HepG2 (cell line): Measurements from ENCODE around the gene SBNO2. TPM values are rescaled to one million over a fixed set of nuclear protein-coding genes. Genes with fewer than 3 reads are reported as not detected.

ENCODE experiments used
- ATAC-seq: fragments of 200-7000 bp; cut with Tn5 transposase; 3 replicates; pipeline ENCODE4 v1.9.1; 2020; ENCODE audit warnings: mild to moderate bottlenecking, moderate library complexity
- BruUV-seq: library from RNA; stranded (reverse); fragments of 400-500 nt; replicated peaks from 2 replicates; lab custom pipeline; 2021; lab: Mats Ljungman, UMichigan
- CTCF ChIA-PET: fragments of 300-600 bp; formaldehyde crosslinking; extraction: SDS; loops from one replicate; lab custom pipeline; 2021; ENCODE audit warnings: low total read pairs, inconsistent platforms, low intra/inter-chr PET ratio; lab: Yijun Ruan, JAX
- POLR2A ChIA-PET: fragments of 350-600 bp; sonication (Branson Sonifier 250); formaldehyde crosslinking; loops from one replicate; lab custom pipeline; 2020; ENCODE audit warnings: antibody characterized with exemption, inconsistent platforms; lab: Yijun Ruan, JAX
- DNase-seq: peaks from one replicate; pipeline ENCODE4 v3.0.0-alpha.2; 2015; ENCODE audit warnings: low spot score
- FAIRE-seq: peaks from 3 replicates; lab custom pipeline; 2011; peaks lifted over from hg19 to GRCh38; lab: Jason Lieb, UNC
- H2AFZ ChIP-seq: one replicate; pipeline ENCODE4 v1.6.1; 2011; ENCODE audit warnings: low read length, inconsistent platforms
- H3K27ac ChIP-seq: fragments of 300-600 bp; 3 replicates; pipeline ENCODE4 v1.8.0; 2011; ENCODE audit warnings: mixed run types, mild to moderate bottlenecking, mixed read lengths, low read length, inconsistent platforms; ENCODE audit not compliant: insufficient read depth; ENCODE audit errors: extremely low read length
- H3K27me3 ChIP-seq, 2 experiments: fragments of 200-600 bp in 1 of 2; 2 replicates in 1 of 2; 3 replicates in 1 of 2; pipeline versions ENCODE4 v1.6.0 to v1.8.0; 2011; ENCODE audit warnings: low read length in 2 of 2, mild to moderate bottlenecking in 2 of 2, moderate library complexity in 2 of 2, inconsistent platforms in 1 of 2; ENCODE audit not compliant: insufficient read depth in 2 of 2, control insufficient read depth in 1 of 2
- H3K36me3 ChIP-seq, 2 experiments: fragments of 200-600 bp in 1 of 2; replicated peaks in 1 of 2; 2 replicates in 1 of 2; 3 replicates in 1 of 2; pipeline versions ENCODE4 v1.5.1 to v1.8.0; 2011; ENCODE audit warnings: low read length in 2 of 2, inconsistent platforms in 1 of 2; ENCODE audit not compliant: insufficient read depth in 2 of 2, control insufficient read depth in 1 of 2
- H3K4me1 ChIP-seq: 2 replicates; pipeline ENCODE4 v1.5.1; 2012; ENCODE audit warnings: low read length, inconsistent platforms; ENCODE audit not compliant: insufficient read depth
- H3K4me2 ChIP-seq: 2 replicates; pipeline ENCODE4 v1.6.0; 2011; ENCODE audit warnings: low read depth, low read length, inconsistent platforms
- H3K4me3 ChIP-seq, 3 experiments: fragments of 200-600 bp in 1 of 3; sonication (generic), shearing (Covaris generic) in 1 of 3; replicated peaks in 1 of 3; 2 replicates each; pipeline ENCODE4 v1.5.1; 2011 to 2016; ENCODE audit warnings: low read length in 3 of 3, inconsistent platforms in 2 of 3, low read depth in 2 of 3, mild to moderate bottlenecking in 2 of 3, control low read depth in 1 of 3, mixed read lengths in 1 of 3; ENCODE audit not compliant: insufficient read depth in 1 of 3
- H3K79me2 ChIP-seq: one replicate; pipeline ENCODE4 v1.6.1; 2011; ENCODE audit warnings: low read length, inconsistent platforms; ENCODE audit not compliant: insufficient read depth
- H3K9ac ChIP-seq: 2 replicates; pipeline ENCODE4 v1.6.0; 2011; ENCODE audit warnings: mild to moderate bottlenecking, low read depth, low read length, inconsistent platforms; ENCODE audit not compliant: insufficient read depth
- H3K9me3 ChIP-seq: 2 replicates; pipeline ENCODE4 v1.5.1; 2012; ENCODE audit warnings: mild to moderate bottlenecking, low read length
- H4K20me1 ChIP-seq: 2 replicates; pipeline ENCODE4 v1.6.0; 2011; ENCODE audit warnings: inconsistent platforms, mild to moderate bottlenecking, low read length, moderate library complexity; ENCODE audit not compliant: insufficient read depth
- ARID4A ChIP-seq: sonication (generic); formaldehyde crosslinking; IDR thresholded peaks from 2 replicates; pipeline ENCODE4 v1.5.0; 2020; ENCODE audit warnings: mild to moderate bottlenecking, missing genetic modification reagents, borderline replicate concordance
- ATF7-NPFF ChIP-seq: sonication (generic); formaldehyde crosslinking; IDR thresholded peaks from 2 replicates; pipeline ENCODE4 v1.8.1; 2023; ENCODE audit warnings: mild to moderate bottlenecking, low read depth, missing genetic modification reagents, moderate library complexity
- BHLHE40 ChIP-seq: IDR thresholded peaks from 2 replicates; pipeline ENCODE4 v1.6.1; 2011; ENCODE audit warnings: low read length, improper control_type of control experiment
- MAZ ChIP-seq, 2 experiments: sonication (generic) in 1 of 2; formaldehyde crosslinking in 1 of 2; IDR thresholded peaks; 2 replicates each; pipeline versions ENCODE4 v1.5.0 to v1.6.1; 2012 to 2020; ENCODE audit warnings: low read depth in 2 of 2, mild to moderate bottlenecking in 2 of 2, borderline replicate concordance in 1 of 2, improper control_type of control experiment in 1 of 2, low read length in 1 of 2, missing genetic modification reagents in 1 of 2, moderate library complexity in 1 of 2
- MEF2D ChIP-seq: sonication (generic); formaldehyde crosslinking; IDR thresholded peaks from 2 replicates; pipeline ENCODE4 v1.5.1; 2020; ENCODE audit warnings: mild to moderate bottlenecking, missing genetic modification reagents
- MXD1 ChIP-seq: sonication (generic); formaldehyde crosslinking; IDR thresholded peaks from 2 replicates; pipeline ENCODE4 v1.4.0; 2020; ENCODE audit warnings: mild to moderate bottlenecking, missing genetic modification reagents
- RAD51 ChIP-seq: fragments of 450-650 bp; IDR thresholded peaks from 2 replicates; pipeline ENCODE4 v1.6.1; 2016; ENCODE audit warnings: borderline replicate concordance
- RNF2 ChIP-seq: fragments of 450-650 bp; conservative IDR thresholded peaks from 2 replicates; pipeline ENCODE4 v1.6.1; 2016; ENCODE audit warnings: low read depth
- TBL1XR1 ChIP-seq: fragments of 150-350 bp; IDR thresholded peaks from 2 replicates; pipeline ENCODE4 v1.6.1; 2014; ENCODE audit warnings: borderline replicate concordance, low read length; ENCODE audit not compliant: partially characterized antibody
- UBTF ChIP-seq: sonication (generic); formaldehyde crosslinking; IDR thresholded peaks from 2 replicates; pipeline ENCODE4 v1.4.0; 2020; ENCODE audit warnings: mild to moderate bottlenecking, missing genetic modification reagents
- ZNF235 ChIP-seq: sonication (generic); formaldehyde crosslinking; IDR thresholded peaks from 2 replicates; pipeline ENCODE4 v1.8.1; 2023; ENCODE audit warnings: mild to moderate bottlenecking, missing genetic modification reagents, borderline replicate concordance
- ZNF543 ChIP-seq: sonication (generic); formaldehyde crosslinking; IDR thresholded peaks from 2 replicates; pipeline ENCODE4 v1.4.0; 2020; ENCODE audit warnings: mild to moderate bottlenecking, missing genetic modification reagents
- ZNF781 ChIP-seq: sonication (generic); formaldehyde crosslinking; IDR thresholded peaks from 2 replicates; pipeline ENCODE4 v1.5.1; 2020; ENCODE audit warnings: borderline replicate concordance, mild to moderate bottlenecking, missing genetic modification reagents; ENCODE audit errors: not compliant biosample characterization
- WGBS: methylation state at CpG from one replicate; pipeline ENCODE4 v1.1.6; 2017; ENCODE audit warnings: low lambda C conversion rate; 5-methylcytosine and 5-hydroxymethylcytosine counted together
- in situ Hi-C: cut with HindIII; loops from 2 replicates; pipeline ENCODE4 v1.10.0; 2017; ENCODE audit warnings: low pct_unique_long_range_greater_than_20kb; ENCODE audit not compliant: extremely low pct_ligation_motif_present
- intact Hi-C: fragments of 100-400 bp; cut with micrococcal nuclease; formaldehyde crosslinking; loops from one replicate; pipeline ENCODE4 v1.10.0; 2022; ENCODE audit not compliant: unreplicated experiment
- polyA plus RNA-seq, 8 experiments: library from polyadenylated mRNA; depleted of rRNA in 3 of 8; stranded (reverse) in 7 of 8; unstranded in 1 of 8; fragments of >200 nt; fragmentation: Illumina TruSeq in 4 of 8; extraction: Trizol in 4 of 8; gene quantifications; 2 replicates each; pipeline versions ENCODE4 v1.2.1 to v1.2.3, GENCODE V29; 2011 to 2016; ENCODE audit warnings: low read depth in 4 of 8, missing spikeins in 1 of 8, mixed read lengths in 1 of 8; ENCODE audit not compliant: insufficient read depth in 1 of 8
- total RNA-seq, 5 experiments: library from RNA; depleted of rRNA; stranded (reverse); fragments of >200 nt; fragmentation: Illumina TruSeq; extraction: Trizol; gene quantifications; 2 replicates each; pipeline ENCODE4 v1.2.3, GENCODE V29; 2016; ENCODE audit warnings: low read depth in 1 of 5

SBNO2 gene
- total and polyA plus RNA-seq, 2 of the 13 experiments (the other 11 are each of a cell fraction or from before 2014, with no cell fraction given) = 8.6 to 10.4 TPM

GRCh38 chr19:1183543-1184172 lies 9.6 kb upstream of the SBNO2 start:
- ATAC-seq = peak; percentile 92
- no peak for FAIRE-seq
- in situ Hi-C loops = no loop called here
- H3K79me2 ChIP-seq = no peaks in the 10 kb centered on the region
- no peak overlapping the region for H2AFZ ChIP-seq
- peak overlapping the region; percentile 43 for H3K27ac ChIP-seq
- CTCF ChIA-PET = no interaction called here
- intact Hi-C loops = no loop called here
- no TSS peak for BruUV-seq
- H4K20me1 ChIP-seq = no peaks in the 10 kb centered on the region
- H3K4me2 ChIP-seq = peak overlapping the region; percentile 53
- H3K9me3 ChIP-seq = no peaks in the 10 kb centered on the region
- H3K9ac ChIP-seq = peak overlapping the region; percentile 64
- POLR2A ChIA-PET = no interaction called here
- H3K4me1 ChIP-seq = peaks cover 42% of the 10 kb centered on the region
- no peaks in the 10 kb centered on the region for H3K27me3 ChIP-seq
- no peaks in the 10 kb centered on the region for H3K36me3 ChIP-seq
- WGBS = 51% methylated on average over 9 of the region's 19 CpGs
- peak; percentile 77 for DNase-seq
- H3K4me3 ChIP-seq = peak overlapping the region in 1 of 3 experiments; percentile 27; a peak in 1 of 6 replicates
- TF ChIP-seq MAZ (IDR thresholded peaks at IDR 0.05; ENCODE audit: borderline replicate concordance, low read depth, low read length) (peak; percentile 76), MAZ (CRISPR knock-in tag; IDR thresholded peaks at IDR 0.05; ENCODE audit: low read depth) (no peak), MXD1 (peak; percentile 70; the same call in 1 of the 2 replicates), ZNF543 (CRISPR knock-in tag) (no peak), ZNF781 (CRISPR knock-in tag) (no peak), ARID4A (CRISPR knock-in tag) (peak; percentile 28; the same call in 1 of the 2 replicates), ATF7-NPFF (no peak), RNF2 (no peak), UBTF (CRISPR knock-in tag) (peak; percentile 65), RAD51 (no peak), TBL1XR1 (peak; percentile 33), ZNF235 (CRISPR knock-in tag) (0 out of 2 replicates have a peak, but pooled peaks have one; percentile 53), MEF2D (CRISPR knock-in tag) (peak; percentile 38), BHLHE40 (peak; percentile 66)
